ENCODE results near the gene PCDH8.
"Not testable (repeated sequence)": the region's sequence is repeated elsewhere in the genome, so short reads cannot be mapped to it uniquely, and the experiment has no call there.

PCDH8 gene

DNA sequence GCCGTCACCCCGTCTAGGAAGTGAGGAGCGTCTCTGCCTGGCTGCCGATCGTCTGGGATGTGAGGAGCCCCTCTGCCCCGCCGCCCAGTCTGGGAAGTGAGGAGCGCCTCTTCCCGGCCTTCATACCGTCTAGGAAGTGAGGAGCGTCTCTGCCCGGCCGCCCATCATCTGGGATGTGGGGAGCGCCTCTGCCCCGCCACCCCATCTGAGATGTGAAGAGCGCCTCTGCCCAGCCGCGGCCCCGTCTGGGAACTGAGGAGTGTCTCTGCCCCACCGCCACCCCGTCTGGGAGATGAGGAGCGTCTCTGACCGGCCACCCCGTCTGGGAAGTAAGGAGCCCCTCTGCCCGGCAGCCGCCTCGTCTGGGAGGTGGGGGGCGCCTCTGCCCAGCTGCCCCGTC lies 30.6 kb downstream of the PCDH8 start:
- H3K27me3 Mint-ChIP-seq; H3K36me3 Mint-ChIP-seq (ENCODE audit: low read depth); H3K27ac Mint-ChIP-seq; intact Hi-C loops (cut with micrococcal nuclease); H3K4me1 Mint-ChIP-seq (ENCODE audit: low read depth); H3K4me3 Mint-ChIP-seq; H3K9me3 Mint-ChIP-seq: not testable (repeated sequence)

DNA sequence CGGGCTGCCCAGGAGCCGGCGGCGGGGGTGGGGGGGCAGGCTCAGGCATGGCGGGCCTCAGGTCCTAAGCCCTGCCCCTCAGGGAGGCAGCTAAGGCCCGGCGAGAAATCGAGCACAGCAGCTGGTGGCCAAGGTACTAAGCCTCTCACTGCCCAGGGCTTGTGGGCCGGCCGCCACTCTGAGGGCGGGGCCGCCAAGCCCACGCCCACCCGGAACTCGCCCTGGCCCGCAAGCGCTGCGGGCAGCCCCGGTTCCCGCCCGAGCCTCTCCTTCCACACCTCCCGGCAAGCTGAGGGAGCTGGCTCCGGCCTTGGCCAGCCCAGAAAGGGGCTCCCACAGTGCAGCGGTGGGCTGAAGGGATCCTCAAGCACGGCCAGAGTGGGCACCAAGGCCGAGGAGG lies 33.1 kb downstream of the PCDH8 start:
- H3K36me3 Mint-ChIP-seq (ENCODE audit: low read depth), result no peaks in the 10 kb centered on the region
- H3K4me1 Mint-ChIP-seq (ENCODE audit: low read depth), result no peaks in the 10 kb centered on the region
- intact Hi-C loops (cut with micrococcal nuclease), result no loop called here
- H3K27ac Mint-ChIP-seq, result no peak overlapping the region
- peaks cover 3% of the 10 kb centered on the region for H3K27me3 Mint-ChIP-seq
- H3K9me3 Mint-ChIP-seq, result no peaks in the 10 kb centered on the region
- no peak overlapping the region for H3K4me3 Mint-ChIP-seq

DNA sequence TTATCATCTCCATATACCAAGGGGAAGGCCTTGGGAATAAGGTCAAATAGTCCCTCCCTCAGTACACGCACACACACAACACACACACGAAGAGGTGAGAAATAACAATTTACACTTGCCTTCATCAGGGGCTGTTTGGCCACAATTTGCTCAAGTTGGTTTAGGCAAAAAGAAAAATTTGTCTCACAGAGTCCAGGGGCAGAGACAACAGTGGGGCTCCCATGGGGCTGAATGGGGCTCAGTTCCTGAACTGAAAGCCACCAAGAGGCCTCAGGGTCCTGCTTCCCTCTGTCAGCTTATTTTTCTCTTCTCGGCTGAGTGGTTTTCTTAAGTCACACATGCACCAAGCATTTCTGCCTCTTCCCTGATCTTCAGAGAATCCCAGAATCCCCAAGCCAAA lies 35.5 kb downstream of the PCDH8 start:
- no peaks in the 10 kb centered on the region for H3K27me3 Mint-ChIP-seq
- H3K27ac Mint-ChIP-seq, result no peak overlapping the region
- H3K36me3 Mint-ChIP-seq (ENCODE audit: low read depth), result no peaks in the 10 kb centered on the region
- no peak overlapping the region for H3K4me3 Mint-ChIP-seq
- H3K4me1 Mint-ChIP-seq (ENCODE audit: low read depth), result no peaks in the 10 kb centered on the region
- no peaks in the 10 kb centered on the region for H3K9me3 Mint-ChIP-seq
- intact Hi-C loops (cut with micrococcal nuclease), result no loop called here

DNA sequence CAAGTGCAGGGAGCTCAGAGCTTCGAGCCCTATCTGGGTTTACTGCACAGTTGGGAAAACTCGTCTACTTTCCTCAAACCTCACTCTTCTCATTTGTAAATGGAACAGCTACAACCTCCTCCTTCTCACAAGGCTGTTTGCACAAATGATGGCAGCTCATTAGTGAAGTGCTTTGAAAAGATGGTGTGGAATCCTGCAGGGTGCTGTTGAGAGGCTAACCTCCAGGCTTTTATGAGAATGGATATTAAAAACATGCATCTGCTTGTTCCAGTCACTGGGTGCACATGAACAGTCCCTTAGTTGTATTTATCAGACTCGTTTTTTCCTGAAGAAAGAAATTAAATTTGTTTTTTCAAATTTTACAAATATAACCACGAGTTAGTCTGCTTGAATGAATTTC lies 36.6 kb downstream of the PCDH8 start:
- no peaks in the 10 kb centered on the region for H3K4me1 Mint-ChIP-seq (ENCODE audit: low read depth)
- no peak overlapping the region for H3K4me3 Mint-ChIP-seq
- H3K9me3 Mint-ChIP-seq, result no peaks in the 10 kb centered on the region
- no peak overlapping the region for H3K27ac Mint-ChIP-seq
- H3K36me3 Mint-ChIP-seq (ENCODE audit: low read depth), result no peaks in the 10 kb centered on the region
- intact Hi-C loops (cut with micrococcal nuclease), result no loop called here
- peaks cover 3% of the 10 kb centered on the region for H3K27me3 Mint-ChIP-seq

DNA sequence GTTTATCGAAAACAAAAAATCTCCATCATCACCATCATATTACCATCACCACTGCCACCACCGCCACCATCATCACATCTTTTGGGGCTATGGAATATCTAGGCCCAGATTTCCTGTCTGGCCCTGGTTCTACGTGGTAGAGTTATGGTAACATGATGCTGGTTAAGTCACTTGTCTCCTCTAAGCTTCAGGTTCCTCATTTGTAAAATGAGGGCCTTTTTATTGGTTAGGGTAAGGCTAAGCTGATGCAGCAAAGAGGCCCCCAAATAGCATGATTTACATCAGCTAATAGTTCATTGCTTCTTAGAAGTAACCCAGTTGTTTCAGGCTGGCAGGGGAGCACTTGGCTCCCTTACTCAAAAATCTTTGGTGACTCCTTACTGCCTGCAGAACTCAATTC lies 37.9 kb downstream of the PCDH8 start:
- intact Hi-C loops (cut with micrococcal nuclease), result no loop called here
- H3K36me3 Mint-ChIP-seq (ENCODE audit: low read depth), result no peaks in the 10 kb centered on the region
- no peak overlapping the region for H3K27ac Mint-ChIP-seq
- H3K4me3 Mint-ChIP-seq, result no peak overlapping the region
- no peaks in the 10 kb centered on the region for H3K4me1 Mint-ChIP-seq (ENCODE audit: low read depth)
- peaks cover 9% of the 10 kb centered on the region for H3K27me3 Mint-ChIP-seq
- H3K9me3 Mint-ChIP-seq, result no peaks in the 10 kb centered on the region

DNA sequence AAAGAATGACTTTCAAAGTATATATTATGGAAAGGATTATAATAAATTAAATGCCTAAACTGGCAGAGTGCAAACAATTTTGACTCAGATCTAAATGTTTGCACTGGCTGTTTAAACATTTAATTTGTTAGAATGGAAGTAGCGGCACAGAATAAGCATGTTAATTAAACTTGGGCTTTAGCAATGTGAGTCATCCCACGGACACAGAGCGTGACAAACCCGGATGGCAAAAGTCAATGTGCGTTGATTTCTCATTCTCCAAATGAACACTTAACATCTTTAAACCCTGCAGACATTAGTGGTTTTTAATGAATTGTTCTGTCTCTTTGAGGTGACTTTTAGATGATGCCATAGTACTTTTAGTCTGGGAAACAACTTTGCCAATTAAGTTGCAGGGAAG lies 38.4 kb downstream of the PCDH8 start:
- Mint-ChIP-seq H3K36me3 (ENCODE audit: low read depth) (no peaks in the 10 kb centered on the region), H3K4me1 (ENCODE audit: low read depth) (no peaks in the 10 kb centered on the region), H3K27me3 (peaks cover 11% of the 10 kb centered on the region), H3K9me3 (no peaks in the 10 kb centered on the region), H3K27ac (no peak overlapping the region), H3K4me3 (no peak overlapping the region)
- intact Hi-C loops (cut with micrococcal nuclease), result no loop called here

DNA sequence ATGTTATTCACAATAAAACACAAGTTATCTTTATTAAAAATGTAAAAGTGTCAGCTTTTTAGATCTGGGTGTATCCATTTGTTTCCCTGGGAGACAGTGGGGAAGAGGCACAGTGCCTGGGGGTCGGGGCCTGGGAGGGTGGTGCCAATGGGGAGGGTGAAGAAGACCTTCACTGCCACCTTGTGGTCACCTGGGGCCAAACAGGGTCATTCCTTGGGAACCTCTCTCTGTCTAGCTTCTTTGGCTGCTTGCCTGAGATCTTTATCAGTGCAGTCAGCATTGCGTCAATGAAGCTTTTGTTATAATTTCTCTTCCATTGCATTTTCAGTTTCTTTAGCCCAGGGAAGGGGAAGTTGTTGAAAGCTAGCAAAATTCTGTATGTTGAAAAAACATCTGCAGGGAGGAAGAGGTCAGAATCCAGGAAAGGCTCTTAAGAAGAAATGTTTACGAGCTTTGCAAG lies 39.1 kb downstream of the PCDH8 start:
- H3K36me3 Mint-ChIP-seq (ENCODE audit: low read depth), result no peaks in the 10 kb centered on the region
- peaks cover 13% of the 10 kb centered on the region for H3K27me3 Mint-ChIP-seq
- H3K9me3 Mint-ChIP-seq, result no peaks in the 10 kb centered on the region
- intact Hi-C loops (cut with micrococcal nuclease), result loop anchor here (5.0 kb wide), 2 partner anchors 102 to 142 kb away; no protein-coding TSS in a partner anchor
- no peak overlapping the region for H3K4me3 Mint-ChIP-seq
- H3K4me1 Mint-ChIP-seq (ENCODE audit: low read depth), result no peaks in the 10 kb centered on the region
- no peak overlapping the region for H3K27ac Mint-ChIP-seq

DNA sequence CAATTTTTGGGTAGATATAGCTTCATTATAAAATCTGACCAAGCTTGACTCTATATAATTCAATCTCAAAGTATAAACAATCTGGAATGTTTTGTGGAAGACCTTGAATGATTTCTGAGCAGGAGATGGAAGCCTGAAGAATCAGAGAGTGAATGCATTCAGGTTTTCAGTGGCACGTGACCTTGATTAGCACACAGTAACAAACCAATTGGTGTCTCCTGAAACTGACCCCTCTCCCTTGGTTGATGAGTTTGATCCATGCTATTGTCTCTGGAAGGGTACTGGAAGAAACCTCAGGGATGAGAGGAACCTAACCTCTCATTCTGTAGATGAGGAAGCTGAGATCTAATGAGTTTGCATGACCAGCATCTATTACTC lies 39.6 kb downstream of the PCDH8 start:
- intact Hi-C loops (cut with micrococcal nuclease), result loop anchor here (5.0 kb wide), 2 partner anchors 102 to 142 kb away; no protein-coding TSS in a partner anchor
- Mint-ChIP-seq H3K27ac (no peak overlapping the region), H3K4me3 (no peak overlapping the region), H3K4me1 (ENCODE audit: low read depth) (no peaks in the 10 kb centered on the region), H3K27me3 (peaks cover 14% of the 10 kb centered on the region), H3K9me3 (no peaks in the 10 kb centered on the region), H3K36me3 (ENCODE audit: low read depth) (no peaks in the 10 kb centered on the region)

DNA sequence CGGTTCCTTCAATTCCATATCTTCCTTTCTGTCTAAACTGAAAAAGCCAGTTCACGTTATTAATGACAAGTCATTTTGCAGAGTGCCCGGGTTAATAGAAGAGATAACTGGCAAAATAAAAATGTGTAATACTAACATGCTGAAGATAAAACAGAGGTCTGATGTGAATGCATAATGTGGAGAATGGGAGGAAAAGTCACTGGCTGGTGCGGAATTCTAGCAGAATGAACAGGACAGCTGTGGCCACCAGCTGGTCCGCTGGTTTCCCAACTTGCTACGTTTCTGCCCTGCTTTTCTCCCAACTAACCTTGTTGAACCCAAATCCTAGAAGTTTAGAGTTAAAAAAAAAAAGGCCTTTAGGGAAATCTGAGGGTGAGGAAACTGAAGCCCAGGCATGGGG lies 42.4 kb downstream of the PCDH8 start:
- intact Hi-C loops (cut with micrococcal nuclease), result loop anchor here (5.0 kb wide), 2 partner anchors 99 to 139 kb away; no protein-coding TSS in a partner anchor
- Mint-ChIP-seq H3K4me1 (ENCODE audit: low read depth) (no peaks in the 10 kb centered on the region), H3K9me3 (no peaks in the 10 kb centered on the region), H3K27ac (no peak overlapping the region), H3K36me3 (ENCODE audit: low read depth) (no peaks in the 10 kb centered on the region), H3K27me3 (peaks cover 19% of the 10 kb centered on the region), H3K4me3 (no peak overlapping the region)

DNA sequence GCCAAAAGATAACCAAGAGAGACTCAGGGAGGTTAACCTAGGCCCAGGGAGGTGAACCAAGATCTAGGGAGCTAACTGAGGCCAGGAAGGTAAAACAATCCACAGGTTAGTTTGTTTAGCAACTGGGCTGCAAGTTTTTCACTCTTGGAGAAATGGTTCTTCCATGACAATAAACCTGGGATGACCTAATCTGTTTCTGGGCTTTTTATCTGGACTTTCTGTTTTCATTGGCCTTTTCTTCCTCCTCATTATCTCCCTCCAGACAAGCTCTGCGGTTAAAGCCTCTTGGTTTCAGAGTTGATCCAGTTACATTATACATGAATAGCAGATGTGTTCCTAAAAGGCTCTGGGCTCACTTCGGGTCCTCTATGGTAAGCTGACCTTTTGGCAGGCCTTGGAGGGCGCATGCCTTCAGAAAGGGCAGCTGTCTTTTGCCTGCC lies 44.2 kb downstream of the PCDH8 start:
- Mint-ChIP-seq H3K4me3 (no peak overlapping the region), H3K27ac (no peak overlapping the region), H3K27me3 (peaks cover 19% of the 10 kb centered on the region), H3K4me1 (ENCODE audit: low read depth) (no peaks in the 10 kb centered on the region), H3K36me3 (ENCODE audit: low read depth) (no peaks in the 10 kb centered on the region), H3K9me3 (no peaks in the 10 kb centered on the region)
- intact Hi-C loops (cut with micrococcal nuclease), result no loop called here

DNA sequence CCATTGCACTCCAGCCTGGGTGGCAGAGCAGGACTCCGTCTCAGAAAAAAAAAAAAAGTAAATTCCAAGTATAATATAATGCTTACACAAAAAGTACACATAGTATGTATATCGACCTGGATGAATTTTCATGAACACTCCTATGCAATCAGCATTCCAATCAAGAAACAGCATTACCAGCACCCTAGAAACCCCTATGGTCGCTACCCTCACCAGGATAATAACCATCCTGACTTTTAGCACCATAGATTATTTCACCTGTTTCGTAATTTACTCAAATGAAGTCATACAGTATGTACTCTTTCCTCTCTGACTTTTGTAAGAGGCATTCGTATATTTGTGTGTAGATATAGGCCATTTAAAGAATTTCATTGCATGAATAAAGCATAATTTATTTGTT lies 47.6 kb downstream of the PCDH8 start:
- intact Hi-C loops (cut with micrococcal nuclease), result no loop called here
- no peak overlapping the region for H3K4me3 Mint-ChIP-seq
- H3K4me1 Mint-ChIP-seq (ENCODE audit: low read depth), result no peaks in the 10 kb centered on the region
- H3K27me3 Mint-ChIP-seq, result peaks cover 10% of the 10 kb centered on the region
- no peaks in the 10 kb centered on the region for H3K9me3 Mint-ChIP-seq
- H3K36me3 Mint-ChIP-seq (ENCODE audit: low read depth), result no peaks in the 10 kb centered on the region
- H3K27ac Mint-ChIP-seq, result no peak overlapping the region

DNA sequence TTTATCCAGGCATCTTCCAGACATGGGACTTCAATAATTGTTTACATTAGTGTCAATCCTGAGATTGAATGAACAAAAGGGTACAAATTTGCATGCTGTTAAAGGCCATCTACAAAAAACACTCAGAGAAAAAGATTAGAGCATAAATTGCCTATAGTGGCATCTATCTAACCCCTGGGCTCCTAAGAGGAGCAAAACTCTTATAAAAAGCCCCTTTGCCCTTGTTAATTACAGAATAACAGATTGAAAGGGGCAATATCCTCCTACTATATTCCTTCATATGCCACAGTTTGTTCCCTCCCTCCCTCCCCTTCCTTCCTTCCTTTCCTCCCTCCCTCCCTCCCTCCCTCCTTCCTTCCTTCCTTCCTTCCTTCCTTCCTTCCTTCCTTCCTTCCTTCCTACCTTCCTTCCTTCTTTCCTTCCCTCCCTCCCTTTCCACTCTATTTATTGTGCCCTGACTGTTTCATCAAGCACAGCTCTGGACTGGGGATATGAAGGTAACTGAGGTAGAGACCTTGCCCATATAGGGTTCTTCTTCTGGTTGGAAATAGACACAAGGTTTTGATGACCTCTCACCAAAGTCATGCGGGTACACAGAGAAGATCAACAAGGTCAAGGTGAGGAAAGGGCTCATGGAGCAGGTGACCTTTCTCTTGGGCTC lies 49.5 kb downstream of the PCDH8 start:
- Mint-ChIP-seq H3K9me3 (no peaks in the 10 kb centered on the region), H3K27ac (no peak overlapping the region), H3K4me1 (ENCODE audit: low read depth) (no peaks in the 10 kb centered on the region), H3K4me3 (no peak overlapping the region), H3K27me3 (peaks cover 5% of the 10 kb centered on the region), H3K36me3 (ENCODE audit: low read depth) (no peaks in the 10 kb centered on the region)
- intact Hi-C loops (cut with micrococcal nuclease), result no loop called here

DNA sequence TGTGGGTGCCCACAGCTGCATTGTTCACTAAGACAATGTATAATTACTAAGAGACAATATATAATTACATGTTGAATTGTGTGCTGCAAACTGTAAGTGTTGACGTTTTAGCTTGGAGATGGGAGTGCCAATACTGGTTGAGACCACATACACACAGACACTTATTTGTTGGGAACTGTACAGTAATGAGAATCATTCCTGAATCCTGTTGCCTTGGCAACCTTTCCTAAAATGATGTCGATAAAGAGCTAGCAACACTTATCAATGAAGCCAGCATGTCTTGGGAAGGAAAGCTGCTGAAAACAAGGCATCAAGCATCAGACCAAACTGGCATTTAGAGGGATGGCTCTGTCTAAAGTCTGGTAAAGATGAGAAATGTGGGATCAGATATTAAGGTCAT lies 51.3 kb downstream of the PCDH8 start:
- H3K4me3 Mint-ChIP-seq, result no peak overlapping the region
- no peaks in the 10 kb centered on the region for H3K36me3 Mint-ChIP-seq (ENCODE audit: low read depth)
- intact Hi-C loops (cut with micrococcal nuclease), result no loop called here
- no peak overlapping the region for H3K27ac Mint-ChIP-seq
- no peaks in the 10 kb centered on the region for H3K27me3 Mint-ChIP-seq
- no peaks in the 10 kb centered on the region for H3K9me3 Mint-ChIP-seq
- no peaks in the 10 kb centered on the region for H3K4me1 Mint-ChIP-seq (ENCODE audit: low read depth)

DNA sequence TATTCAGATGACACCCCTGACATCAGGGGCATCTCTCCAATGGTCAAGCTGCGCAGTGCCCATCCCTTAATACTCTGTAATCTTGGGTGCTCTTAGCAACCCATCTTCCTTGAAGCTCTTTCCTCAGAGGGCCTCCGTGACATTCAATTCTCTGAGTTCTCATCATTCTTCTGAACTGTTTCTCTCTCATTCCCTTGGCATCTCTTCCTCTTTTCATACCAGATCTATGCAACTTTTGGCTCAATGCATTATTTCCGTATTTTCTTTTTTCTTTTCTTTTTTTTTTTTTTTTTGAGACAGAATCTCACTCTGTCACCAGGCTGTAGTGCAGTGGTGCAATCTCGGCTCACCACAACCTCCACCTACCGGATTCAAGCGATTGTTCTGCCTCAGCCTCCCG lies 53.9 kb downstream of the PCDH8 start:
- H3K27ac Mint-ChIP-seq, result no peak overlapping the region
- H3K9me3 Mint-ChIP-seq, result no peaks in the 10 kb centered on the region
- H3K4me1 Mint-ChIP-seq (ENCODE audit: low read depth), result no peaks in the 10 kb centered on the region
- H3K27me3 Mint-ChIP-seq, result peaks cover 3% of the 10 kb centered on the region
- H3K36me3 Mint-ChIP-seq (ENCODE audit: low read depth), result no peaks in the 10 kb centered on the region
- no peak overlapping the region for H3K4me3 Mint-ChIP-seq
- intact Hi-C loops (cut with micrococcal nuclease), result no loop called here

DNA sequence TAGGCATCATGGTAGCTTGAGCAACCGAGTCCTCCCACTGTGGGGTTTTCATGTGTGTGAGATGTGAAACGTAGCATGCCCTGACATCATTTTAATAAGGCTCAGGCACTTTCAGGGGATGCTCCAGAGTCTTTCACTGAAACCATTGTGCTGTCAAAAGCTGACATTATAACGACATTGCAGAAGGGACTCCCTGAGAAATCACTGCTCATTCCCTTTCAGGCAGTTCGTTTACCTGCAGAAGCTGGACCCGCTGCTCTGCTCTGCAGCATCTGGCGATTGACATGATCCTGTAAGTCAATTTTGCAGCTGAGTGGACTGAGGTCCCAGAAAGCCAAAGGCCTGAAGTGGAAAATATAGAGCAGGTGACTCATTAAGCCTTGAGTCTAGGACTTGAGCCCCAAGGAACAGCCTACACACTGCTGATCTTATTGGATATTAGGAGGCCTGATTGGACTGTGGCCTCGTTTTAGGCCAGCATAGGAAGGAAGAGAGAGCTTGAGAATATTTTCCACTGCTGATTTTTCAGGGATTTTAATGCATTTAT lies 54.9 kb downstream of the PCDH8 start:
- H3K4me3 Mint-ChIP-seq, result no peak overlapping the region
- H3K27ac Mint-ChIP-seq, result no peak overlapping the region

More for the DNA sequence above, 54.9 kb downstream of the PCDH8 start:
- intact Hi-C loops (cut with micrococcal nuclease), result no loop called here
- Mint-ChIP-seq H3K9me3 (no peaks in the 10 kb centered on the region), H3K27me3 (peaks cover 3% of the 10 kb centered on the region), H3K36me3 (ENCODE audit: low read depth) (no peaks in the 10 kb centered on the region), H3K4me1 (ENCODE audit: low read depth) (no peaks in the 10 kb centered on the region)

All from dendritic cell treated with granulocyte-macrophage colony-stimulating factor and Interleukin-4, amounts not matched to agents 40 ng/mL and 50 ng/mL, for 4 days (primary cell).